AG10803 (cell line): Measurements from ENCODE around the gene ZSCAN9.

Experiments used
- DNase-seq: peaks from one replicate; pipeline ENCODE4 v3.0.0; 2010; ENCODE audit warnings: low read depth
- H3K4me3 ChIP-seq: 2 replicates; pipeline ENCODE4 v1.5.1; 2011; ENCODE audit warnings: mild to moderate bottlenecking, low read length, control low read depth
- CTCF ChIP-seq: conservative IDR thresholded peaks from 2 replicates; pipeline ENCODE4 v1.5.1; 2011; ENCODE audit warnings: mild to moderate bottlenecking, low read length, control low read depth, inconsistent platforms

ZSCAN9 gene

DNA sequence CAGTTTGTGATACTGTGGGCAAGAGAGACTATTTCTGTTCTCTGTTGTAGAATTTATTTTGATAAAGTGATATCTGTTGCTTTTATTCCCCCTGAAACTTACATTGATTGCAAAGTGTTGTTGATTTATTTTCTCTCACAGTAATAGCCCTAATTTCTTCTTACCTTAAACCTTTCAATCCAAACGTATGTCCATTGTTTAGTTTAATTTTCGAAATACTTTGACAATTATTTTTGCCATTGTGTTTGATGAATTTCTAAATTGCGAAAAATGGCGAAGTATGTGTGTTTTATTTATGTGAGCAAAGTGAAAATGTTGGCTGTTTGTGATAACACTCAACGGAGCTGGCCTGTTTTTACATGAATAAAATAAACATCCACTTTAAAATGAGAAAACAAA lies 41.5 kb downstream of the ZSCAN9 start:
- TF ChIP-seq CTCF, result no peak
- DNase-seq, result no peak

DNA sequence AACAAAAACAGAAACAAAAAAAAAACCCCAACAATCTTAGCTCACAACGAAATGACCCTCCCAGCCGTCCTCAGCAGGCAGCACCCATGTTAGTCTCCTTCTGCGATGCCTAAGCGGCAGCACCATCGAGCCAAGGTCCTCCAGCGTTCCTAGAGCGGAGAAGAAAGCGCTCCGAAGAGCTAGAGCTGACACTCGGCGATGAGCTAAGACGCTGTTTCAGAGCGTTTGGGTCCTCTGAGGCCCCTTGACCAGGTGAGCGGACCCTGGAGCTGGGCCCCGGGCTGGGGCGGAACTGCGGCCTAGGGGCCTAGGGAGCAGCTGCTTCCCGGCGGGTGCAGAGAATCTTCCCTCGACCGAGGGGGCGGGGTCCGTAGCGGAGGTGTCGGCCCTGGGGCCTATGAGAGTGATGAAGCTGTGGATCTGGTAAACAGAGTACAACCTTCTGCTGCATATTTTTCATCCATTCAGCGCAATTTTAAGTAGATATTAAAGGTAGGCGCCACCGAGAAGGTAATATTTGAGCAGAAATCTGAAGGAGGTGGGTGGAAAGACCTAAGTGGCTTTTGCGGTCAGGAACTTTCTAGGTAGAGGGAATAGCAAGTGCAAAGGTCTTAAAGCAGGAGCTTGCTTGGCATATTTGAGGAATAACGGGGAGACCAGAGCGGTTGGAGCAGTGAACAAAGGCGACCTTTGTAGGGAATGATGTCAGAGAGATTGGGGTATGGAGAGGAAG lies 42.1 kb downstream of the ZSCAN9 start, which contains the start of gene ZSCAN26:
ZSCAN26 (plus strand) TSS at position 182 of the 733 bp plus-strand sequence. CDS start 4,777 bp downstream, outside the sequence.
- peak within 1 kb of the TSS; percentile 79 for H3K4me3 ChIP-seq
- TF ChIP-seq CTCF, result no peak
- peak; percentile 86 for DNase-seq

More for the DNA sequence above, 41.5 kb downstream of the ZSCAN9 start:
- peak overlapping the region; percentile 79 for H3K4me3 ChIP-seq

DNA sequence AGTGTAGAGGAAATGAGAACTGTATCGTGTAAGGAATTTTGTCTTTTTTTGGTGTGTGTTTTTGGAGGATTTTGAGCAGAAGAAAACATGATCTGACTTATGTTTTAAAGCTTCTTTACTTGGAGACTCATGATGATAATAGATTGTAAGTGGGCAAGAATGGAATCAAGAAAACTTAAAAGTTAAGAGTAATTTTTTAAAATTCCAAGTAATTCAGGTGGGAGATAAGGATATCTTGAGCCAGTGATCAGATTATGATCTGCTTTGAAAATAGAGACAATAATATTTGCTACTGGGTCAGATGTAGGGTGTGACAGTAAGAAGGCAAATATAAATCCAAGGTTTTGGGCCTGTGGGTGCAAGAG lies 42.6 kb downstream of the ZSCAN9 start:
- DNase-seq, result no peak
- TF ChIP-seq CTCF, result no peak
- H3K4me3 ChIP-seq, result peak overlapping the region; percentile 79

DNA sequence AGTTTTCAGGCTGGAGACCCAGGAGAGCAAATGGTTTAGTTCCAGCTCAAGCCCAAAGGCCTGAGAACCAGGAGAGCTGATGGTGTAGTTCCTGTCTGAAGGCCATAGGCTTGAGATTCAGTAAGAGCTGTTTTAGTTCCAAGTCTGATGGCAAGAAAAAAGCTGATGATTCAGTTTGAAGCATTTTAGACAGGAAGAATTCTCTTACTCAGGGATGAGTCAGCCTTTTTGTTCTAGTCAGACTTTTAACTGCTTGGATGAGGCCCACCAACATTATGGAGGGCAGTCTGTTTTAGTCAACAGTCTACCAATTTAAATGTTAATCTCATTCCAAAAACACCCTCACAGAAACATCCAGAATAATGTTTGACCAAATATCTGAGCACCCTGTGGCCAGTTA lies 44.4 kb downstream of the ZSCAN9 start:
- no peak overlapping the region for H3K4me3 ChIP-seq
- peak; percentile 85 for DNase-seq
- TF ChIP-seq CTCF, result no peak

GRCh38 chr6:28274888-28275287 lies 49.8 kb downstream of the ZSCAN9 start:
- TF ChIP-seq CTCF, result no peak
- no peak for DNase-seq
- no peak overlapping the region for H3K4me3 ChIP-seq

- TF ChIP-seq CTCF, result no peak
- no peak overlapping the region for H3K4me3 ChIP-seq
- DNase-seq, result peak; percentile 18
These were observed 52.7 kb downstream of the ZSCAN9 start for GRCh38 chr6:28277746-28278145.

GRCh38 chr6:28280595-28281287 lies 55.7 kb downstream of the ZSCAN9 start:
- no peak for TF ChIP-seq CTCF
- no peak for DNase-seq

More at GRCh38 chr6:28280595-28281287, 55.7 kb downstream of the ZSCAN9 start:
- peak overlapping the region; percentile 65 for H3K4me3 ChIP-seq
